Fibroblast of villous mesenchyme (primary cell): ENCODE data around the gene PPP2R2C. TPM values are rescaled to one million over a fixed set of nuclear protein-coding genes. Genes with fewer than 3 reads are reported as not detected.

ENCODE experiments used
- DNase-seq: peaks from one replicate; pipeline ENCODE4 v3.0.0-alpha.2; 2010; ENCODE audit warnings: low read depth
- H3K4me3 ChIP-seq: 2 replicates; pipeline ENCODE4 v1.5.1; 2011; ENCODE audit warnings: low read depth, mild to moderate bottlenecking, low read length
- total RNA-seq: library from RNA; depleted of rRNA; stranded (reverse); fragments of >200 nt; gene quantifications from 2 replicates; pipeline ENCODE4 v1.2.3, GENCODE V29; 2012
- TF ChIP-seq, protein P1 (sequence below): IDR thresholded peaks from 2 replicates; pipeline ENCODE4 v1.5.1; 2012; ENCODE audit warnings: low read depth, mild to moderate bottlenecking, low read length; ENCODE audit not compliant: insufficient read depth

The PPP2R2C gene
- total RNA-seq, 1 donor, result not detected

DNA sequence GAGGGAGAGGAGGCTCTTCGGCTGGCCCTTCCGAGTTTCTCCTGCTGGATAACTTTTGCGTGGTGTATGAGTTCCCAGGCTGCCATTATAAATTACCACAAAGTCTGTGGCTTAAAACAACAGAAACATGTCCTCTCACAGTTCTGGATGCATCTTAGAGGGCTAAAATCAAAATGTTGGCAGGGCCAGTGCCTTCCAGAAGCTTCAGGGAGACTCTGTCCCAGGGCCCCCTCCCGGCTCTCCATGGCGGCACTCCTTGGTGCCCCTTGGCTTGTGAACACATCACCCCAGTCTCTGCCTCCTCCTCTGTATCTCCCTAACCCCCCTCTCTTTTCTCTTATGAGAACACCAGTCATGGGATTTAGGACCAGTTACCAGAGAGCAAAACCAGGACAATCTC lies 23.3 kb upstream of the PPP2R2C start:
- no peak for DNase-seq
- H3K4me3 ChIP-seq, result no peak overlapping the region
- TF ChIP-seq, protein P1, sequence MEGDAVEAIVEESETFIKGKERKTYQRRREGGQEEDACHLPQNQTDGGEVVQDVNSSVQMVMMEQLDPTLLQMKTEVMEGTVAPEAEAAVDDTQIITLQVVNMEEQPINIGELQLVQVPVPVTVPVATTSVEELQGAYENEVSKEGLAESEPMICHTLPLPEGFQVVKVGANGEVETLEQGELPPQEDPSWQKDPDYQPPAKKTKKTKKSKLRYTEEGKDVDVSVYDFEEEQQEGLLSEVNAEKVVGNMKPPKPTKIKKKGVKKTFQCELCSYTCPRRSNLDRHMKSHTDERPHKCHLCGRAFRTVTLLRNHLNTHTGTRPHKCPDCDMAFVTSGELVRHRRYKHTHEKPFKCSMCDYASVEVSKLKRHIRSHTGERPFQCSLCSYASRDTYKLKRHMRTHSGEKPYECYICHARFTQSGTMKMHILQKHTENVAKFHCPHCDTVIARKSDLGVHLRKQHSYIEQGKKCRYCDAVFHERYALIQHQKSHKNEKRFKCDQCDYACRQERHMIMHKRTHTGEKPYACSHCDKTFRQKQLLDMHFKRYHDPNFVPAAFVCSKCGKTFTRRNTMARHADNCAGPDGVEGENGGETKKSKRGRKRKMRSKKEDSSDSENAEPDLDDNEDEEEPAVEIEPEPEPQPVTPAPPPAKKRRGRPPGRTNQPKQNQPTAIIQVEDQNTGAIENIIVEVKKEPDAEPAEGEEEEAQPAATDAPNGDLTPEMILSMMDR, result no peak

DNA sequence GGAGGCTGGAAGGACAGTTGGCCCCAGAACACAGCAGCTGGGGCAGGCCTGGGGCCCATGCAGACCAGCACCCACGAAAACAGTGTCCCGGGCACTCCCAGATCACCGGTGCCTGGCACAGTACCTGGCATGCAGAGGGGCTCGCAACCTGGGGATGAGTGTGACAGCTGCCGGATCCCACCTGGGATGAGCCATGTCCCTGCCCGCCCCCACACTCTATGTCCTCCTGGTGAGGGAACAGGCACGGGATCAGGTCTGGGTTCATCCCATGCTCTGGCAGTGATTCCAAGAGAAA lies 22.8 kb upstream of the PPP2R2C start:
- TF ChIP-seq, protein P1, result no peak
- H3K4me3 ChIP-seq, result no peak overlapping the region
- no peak for DNase-seq

DNA sequence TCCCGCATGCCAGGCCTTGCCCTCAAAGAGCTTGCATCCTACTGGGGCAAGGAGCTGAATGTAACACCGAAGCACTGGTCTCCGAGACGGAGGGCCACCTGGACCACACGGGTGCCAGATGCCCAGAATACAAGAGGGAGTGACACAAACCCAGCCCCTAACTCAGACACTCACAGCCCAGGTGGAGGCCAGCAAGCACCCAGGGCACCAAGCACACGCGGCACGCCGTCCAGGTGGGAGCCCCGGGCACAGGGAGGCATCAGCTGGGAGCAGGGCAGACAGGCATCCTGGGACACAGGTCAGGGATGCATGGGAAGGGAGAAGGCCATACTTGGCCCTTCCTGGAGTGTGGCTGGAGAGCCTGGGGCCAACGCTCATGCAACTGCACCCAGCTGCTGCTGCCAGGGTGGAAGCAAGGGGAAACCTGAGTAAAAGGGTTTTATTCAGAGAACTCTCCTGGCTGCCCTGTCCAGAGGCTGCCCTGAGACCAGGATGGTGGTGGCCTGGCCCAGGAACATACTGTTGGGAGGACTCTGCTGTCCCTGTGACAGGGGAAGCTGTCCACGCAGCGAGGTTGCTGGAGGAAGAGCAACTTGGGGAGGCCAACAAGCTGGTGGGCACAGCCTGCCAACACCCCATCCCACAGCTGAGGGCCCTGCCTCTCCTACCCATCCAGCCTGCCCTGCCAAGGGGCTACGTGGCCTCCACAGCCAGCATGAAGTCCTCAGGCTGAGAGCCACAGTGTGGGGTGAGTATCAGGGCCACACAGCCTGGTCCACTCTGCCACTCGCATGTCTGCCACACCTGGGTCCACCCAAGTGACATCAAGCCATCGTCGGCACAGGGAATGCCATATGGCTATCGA lies 22.2 kb upstream of the PPP2R2C start:
- no peak overlapping the region for H3K4me3 ChIP-seq
- DNase-seq, result no peak
- TF ChIP-seq, protein P1, result no peak

DNA sequence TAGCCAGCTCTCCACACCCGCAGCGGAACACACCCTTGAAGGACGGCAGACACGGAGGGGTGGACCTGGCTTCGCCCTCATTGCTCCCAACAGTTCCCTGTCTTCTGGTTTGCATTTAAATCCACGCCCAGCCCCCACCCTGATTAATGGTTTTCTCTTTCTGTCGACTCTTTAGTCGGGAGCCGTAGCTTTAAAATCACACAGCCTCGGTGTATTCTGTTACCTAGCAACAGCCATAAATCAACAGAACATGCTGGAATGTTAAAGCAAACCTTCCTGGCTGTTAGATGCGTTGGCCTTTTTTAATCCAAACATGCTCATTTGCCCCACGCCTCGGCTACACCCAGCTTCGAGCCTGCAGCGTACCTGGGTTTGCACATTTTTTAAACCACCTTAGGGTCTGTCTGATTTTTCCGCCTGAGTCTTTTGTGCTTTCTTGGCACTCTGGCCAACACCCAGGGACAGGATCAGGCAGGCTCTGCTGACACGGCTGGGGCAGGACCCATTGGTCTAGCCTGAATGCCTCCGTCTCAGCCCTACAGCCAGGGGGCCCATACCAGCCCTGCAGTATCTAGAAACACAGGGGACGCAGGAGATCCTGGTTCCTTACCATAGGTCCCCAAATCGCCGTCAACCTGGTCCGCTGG lies 21.4 kb upstream of the PPP2R2C start:
- DNase-seq, result peak; percentile 5
- TF ChIP-seq, protein P1, result no peak

DNA sequence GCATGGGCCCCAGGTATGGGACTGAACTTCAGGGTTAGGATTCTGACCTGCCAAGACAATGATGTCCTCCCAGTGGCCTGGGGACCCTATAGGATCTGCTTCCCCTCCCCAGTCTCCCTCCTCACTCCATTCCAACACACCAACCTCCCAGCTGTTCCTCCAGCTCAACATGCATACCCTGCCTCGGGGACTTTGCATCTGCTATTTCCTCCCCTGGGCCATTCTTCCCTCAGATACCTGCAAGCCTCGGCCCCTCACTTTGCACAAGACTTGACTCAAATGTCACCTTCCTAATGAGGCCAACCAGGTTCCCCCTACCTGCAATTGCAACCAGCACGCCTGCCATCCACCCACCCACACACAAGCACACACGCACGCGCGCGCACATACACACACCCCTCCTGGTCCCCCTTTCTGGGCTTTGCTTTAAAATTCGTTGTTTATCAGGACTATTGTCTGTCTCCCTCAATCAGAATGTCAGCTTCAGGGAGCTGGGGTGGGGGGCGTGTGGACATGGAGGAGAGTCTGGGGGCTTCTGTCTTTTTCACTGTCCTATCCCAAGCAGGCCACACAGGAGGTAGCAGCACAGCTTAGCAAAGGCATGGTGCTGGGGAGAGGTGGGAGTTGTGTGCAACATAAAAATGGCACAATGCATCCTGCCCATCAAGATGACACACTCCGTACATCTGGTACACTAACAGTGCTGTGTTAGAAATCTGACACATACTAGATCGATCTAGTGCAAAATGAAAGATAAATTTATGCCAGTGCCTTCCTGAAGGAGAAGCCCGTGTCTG lies 20.6 kb upstream of the PPP2R2C start:
- DNase-seq, result no peak
- H3K4me3 ChIP-seq, result no peak overlapping the region
- TF ChIP-seq, protein P1, result no peak

More for the DNA sequence above, 21.4 kb upstream of the PPP2R2C start:
- no peak overlapping the region for H3K4me3 ChIP-seq

DNA sequence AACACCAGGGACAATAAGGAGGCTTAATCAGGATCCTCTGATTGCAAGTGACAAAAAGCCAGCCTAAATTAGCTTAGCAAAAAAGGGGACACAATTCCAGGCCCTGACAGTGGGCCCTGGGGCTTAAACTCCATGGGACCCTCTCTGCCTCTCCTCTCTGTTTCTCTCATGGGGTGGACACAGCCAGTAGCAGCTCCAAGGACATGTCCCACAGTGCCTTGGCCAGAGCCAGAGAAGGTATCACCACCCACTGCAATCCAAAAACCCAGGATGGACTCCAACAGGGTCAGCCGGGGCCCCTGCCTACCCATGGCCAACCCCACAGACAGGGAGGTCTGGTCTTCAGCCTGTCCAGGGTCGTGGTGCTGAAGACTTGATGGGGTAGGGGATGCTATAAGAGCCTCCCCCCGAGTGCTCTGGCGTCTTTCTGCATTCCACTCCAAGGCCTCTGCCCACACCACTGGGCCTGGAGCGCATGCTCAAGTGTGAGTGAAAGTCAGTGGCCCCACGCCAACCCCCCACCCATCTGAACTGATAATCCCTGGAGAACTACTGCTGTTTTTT lies 19.7 kb upstream of the PPP2R2C start:
- TF ChIP-seq, protein P1, result no peak
- DNase-seq, result no peak
- no peak overlapping the region for H3K4me3 ChIP-seq
